BLaER1 (cell line): ENCODE data around the gene PCDHB11.
A peak's percentile ranks its signal among the peaks of the same experiment; 100 is the strongest.
"Not testable (repeated sequence)": the region's sequence is repeated elsewhere in the genome, so short reads cannot be mapped to it uniquely, and the experiment has no call there.

Experiments used
- H3K27ac ChIP-seq: shearing (Covaris generic); formaldehyde crosslinking; 2 replicates; pipeline ENCODE4 v1.8.1; 2022
- H3K27me3 ChIP-seq: shearing (Covaris generic); formaldehyde crosslinking; 2 replicates; pipeline ENCODE4 v1.8.1; 2022
- H3K36me3 ChIP-seq: shearing (Covaris generic); formaldehyde crosslinking; 2 replicates; pipeline ENCODE4 v1.8.1; 2022
- H3K4me1 ChIP-seq: shearing (Covaris generic); formaldehyde crosslinking; 2 replicates; pipeline ENCODE4 v1.8.1; 2022
- H3K4me2 ChIP-seq: shearing (Covaris generic); formaldehyde crosslinking; 2 replicates; pipeline ENCODE4 v1.8.1; 2022
- H3K4me3 ChIP-seq: shearing (Covaris generic); formaldehyde crosslinking; 2 replicates; pipeline ENCODE4 v1.8.1; 2022
- H3K9ac ChIP-seq: shearing (Covaris generic); formaldehyde crosslinking; 2 replicates; pipeline ENCODE4 v1.8.1; 2022
- H3K9me3 ChIP-seq: shearing (Covaris generic); formaldehyde crosslinking; 2 replicates; pipeline ENCODE4 v1.8.1; 2022
- H4K20me1 ChIP-seq: shearing (Covaris generic); formaldehyde crosslinking; 2 replicates; pipeline ENCODE4 v1.8.1; 2022
- Cebpa-rat ChIP-seq: shearing (Covaris generic); IDR thresholded peaks from 2 replicates; pipeline ENCODE4 v1.8.1; 2022

The PCDHB11 gene

DNA sequence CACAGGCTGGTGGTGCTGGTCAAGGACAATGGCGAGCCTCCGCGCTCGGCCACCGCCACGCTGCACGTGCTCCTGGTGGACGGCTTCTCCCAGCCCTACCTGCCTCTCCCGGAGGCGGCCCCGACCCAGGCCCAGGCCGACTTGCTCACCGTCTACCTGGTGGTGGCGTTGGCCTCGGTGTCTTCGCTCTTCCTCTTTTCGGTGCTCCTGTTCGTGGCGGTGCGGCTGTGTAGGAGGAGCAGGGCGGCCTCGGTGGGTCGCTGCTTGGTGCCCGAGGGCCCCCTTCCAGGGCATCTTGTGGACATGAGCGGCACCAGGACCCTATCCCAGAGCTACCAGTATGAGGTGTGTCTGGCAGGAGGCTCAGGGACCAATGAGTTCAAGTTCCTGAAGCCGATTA is 16.6 kb downstream of the PCDHB11 start:
- H3K4me1 ChIP-seq, H3K36me3 ChIP-seq, H3K27ac ChIP-seq, H3K27me3 ChIP-seq, H3K4me3 ChIP-seq, H3K4me2 ChIP-seq, H4K20me1 ChIP-seq, H3K9ac ChIP-seq: not testable (repeated sequence)
- peaks cover 31% of the 10 kb centered on the region for H3K9me3 ChIP-seq

DNA sequence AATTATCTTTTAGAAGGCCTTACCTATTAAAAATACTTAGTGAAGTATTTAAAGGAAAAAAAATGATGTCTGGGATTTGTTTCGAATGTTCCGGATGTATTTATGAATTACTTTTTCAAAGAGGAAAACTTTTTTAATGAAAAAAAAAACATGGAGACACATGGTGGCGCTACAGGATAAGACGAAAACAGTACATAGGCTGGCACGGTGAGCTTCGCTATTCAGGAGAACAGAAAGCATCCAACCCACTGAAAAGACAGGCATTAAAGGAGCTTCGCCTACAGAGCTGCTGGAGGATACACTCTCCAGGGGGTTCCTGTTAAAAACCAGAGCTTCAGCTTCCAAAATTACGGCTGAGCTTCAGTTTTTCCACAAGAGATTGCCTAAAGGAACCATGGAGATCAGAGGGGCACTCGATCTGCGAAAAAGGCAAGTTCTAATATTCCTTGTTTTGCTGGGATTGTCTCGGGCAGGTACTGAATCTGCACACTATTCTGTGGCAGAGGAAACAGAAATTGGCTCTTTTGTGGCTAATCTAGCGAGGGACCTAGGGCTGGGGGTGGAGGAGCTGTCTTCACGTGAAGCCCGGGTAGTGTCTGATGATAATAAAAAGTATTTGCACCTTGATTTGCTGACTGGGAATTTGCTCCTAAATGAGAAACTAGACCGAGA is 23.8 kb downstream of the PCDHB11 start, which contains the start of gene PCDHB14:
TSS of gene PCDHB14 (plus strand) at position 232 of the 672 bp plus-strand sequence. CDS start at position 395, 163 bp downstream.
- Histone ChIP-seq H3K4me2 (peak within 1 kb of the TSS; percentile 75), H3K36me3 (0 out of 2 replicates have a peak, but pooled peaks cover 6% of the 10 kb centered on the region), H3K9ac (peak within 1 kb of the TSS; percentile 66), H4K20me1 (no peaks in the 10 kb centered on the region), H3K27ac (no peak within 1 kb of the TSS; the same call in 1 of the 2 replicates), H3K4me3 (peak within 1 kb of the TSS; percentile 60), H3K4me1 (peaks cover 8% of the 10 kb centered on the region; the same call in 1 of the 2 replicates), H3K9me3 (peaks cover 42% of the 10 kb centered on the region), H3K27me3 (no peaks in the 10 kb centered on the region)
- TF ChIP-seq Cebpa-rat: no peak

GRCh38 chr5:141224844-141225243 is 25.4 kb downstream of the PCDHB11 start:
- H3K9me3 ChIP-seq: peaks cover 32% of the 10 kb centered on the region
- not testable (repeated sequence) for H3K27ac ChIP-seq, H3K36me3 ChIP-seq, H3K4me3 ChIP-seq, H4K20me1 ChIP-seq, H3K4me2 ChIP-seq, H3K4me1 ChIP-seq, H3K9ac ChIP-seq, H3K27me3 ChIP-seq

DNA sequence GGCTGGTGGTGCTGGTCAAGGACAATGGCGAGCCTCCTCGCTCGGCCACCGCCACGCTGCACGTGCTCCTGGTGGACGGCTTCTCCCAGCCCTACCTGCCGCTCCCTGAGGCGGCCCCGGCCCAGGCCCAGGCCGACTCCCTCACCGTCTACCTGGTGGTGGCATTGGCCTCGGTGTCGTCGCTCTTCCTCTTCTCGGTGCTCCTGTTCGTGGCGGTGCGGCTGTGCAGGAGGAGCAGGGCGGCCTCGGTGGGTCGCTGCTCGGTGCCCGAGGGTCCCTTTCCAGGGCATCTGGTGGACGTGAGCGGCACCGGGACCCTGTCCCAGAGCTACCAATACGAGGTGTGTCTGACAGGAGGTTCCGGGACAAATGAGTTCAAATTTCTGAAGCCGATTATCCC is 26.0 kb downstream of the PCDHB11 start:
- H3K4me1 ChIP-seq, H3K9ac ChIP-seq, H3K27ac ChIP-seq, H4K20me1 ChIP-seq, H3K36me3 ChIP-seq, H3K4me2 ChIP-seq, H3K4me3 ChIP-seq, H3K27me3 ChIP-seq: not testable (repeated sequence)
- peaks cover 36% of the 10 kb centered on the region for H3K9me3 ChIP-seq

DNA sequence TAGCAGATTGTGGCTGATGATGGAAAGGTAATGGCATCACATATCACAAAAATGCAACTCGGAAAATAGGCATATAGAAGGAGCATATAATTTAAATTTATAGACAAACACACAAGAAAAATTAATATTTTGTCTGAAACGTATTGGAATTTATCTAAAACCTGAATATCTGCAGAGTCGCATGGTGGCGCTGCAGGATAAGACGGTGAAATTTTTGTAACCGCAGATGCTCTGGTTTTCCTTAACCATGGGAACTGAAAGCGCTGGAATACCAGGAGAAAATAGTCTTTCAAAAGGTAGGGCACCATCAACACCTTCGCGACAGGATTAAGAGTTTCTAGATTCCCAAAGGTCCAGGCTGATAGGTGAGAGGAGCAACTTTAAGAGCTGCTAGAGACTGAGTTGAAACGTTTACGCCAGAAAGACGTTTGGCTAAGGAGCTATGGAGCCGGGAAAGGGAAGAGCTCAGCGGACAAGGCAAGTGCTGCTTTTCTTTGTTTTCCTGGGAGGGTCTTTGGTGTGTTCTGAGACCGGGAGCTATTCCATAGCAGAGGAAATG is 34.8 kb downstream of the PCDHB11 start:
- no peaks in the 10 kb centered on the region for H3K36me3 ChIP-seq
- no peak overlapping the region for H3K9ac ChIP-seq
- H3K4me2 ChIP-seq: no peak overlapping the region
- no peaks in the 10 kb centered on the region for H4K20me1 ChIP-seq
- H3K27me3 ChIP-seq: no peaks in the 10 kb centered on the region
- no peak for TF ChIP-seq Cebpa-rat
- H3K4me3 ChIP-seq: no peak overlapping the region
- no peak overlapping the region for H3K27ac ChIP-seq
- no peaks in the 10 kb centered on the region for H3K4me1 ChIP-seq
- H3K9me3 ChIP-seq: peaks cover 75% of the 10 kb centered on the region

GRCh38 chr5:141235922-141236321 is 36.5 kb downstream of the PCDHB11 start:
- not testable (repeated sequence) for H3K9ac ChIP-seq, H3K4me3 ChIP-seq, H3K27me3 ChIP-seq, H4K20me1 ChIP-seq, H3K27ac ChIP-seq, H3K4me1 ChIP-seq, H3K4me2 ChIP-seq, H3K36me3 ChIP-seq
- H3K9me3 ChIP-seq: peaks cover 83% of the 10 kb centered on the region

- Histone ChIP-seq H3K36me3 (no peaks in the 10 kb centered on the region), H4K20me1 (no peaks in the 10 kb centered on the region), H3K9ac (no peak overlapping the region), H3K27me3 (no peaks in the 10 kb centered on the region), H3K4me1 (no peaks in the 10 kb centered on the region), H3K4me2 (no peak overlapping the region), H3K27ac (no peak overlapping the region), H3K9me3 (peaks cover 87% of the 10 kb centered on the region), H3K4me3 (no peak overlapping the region)
- no peak for TF ChIP-seq Cebpa-rat
Observed at GRCh38 chr5:141236516-141237313, 37.3 kb downstream of the PCDHB11 start.

GRCh38 chr5:141241496-141241895 is 42.1 kb downstream of the PCDHB11 start:
- peaks cover 83% of the 10 kb centered on the region for H3K9me3 ChIP-seq
- no peaks in the 10 kb centered on the region for H3K27me3 ChIP-seq
- H3K27ac ChIP-seq: no peak overlapping the region
- no peaks in the 10 kb centered on the region for H4K20me1 ChIP-seq
- H3K4me2 ChIP-seq: no peak overlapping the region
- 0 out of 2 replicates have a peak overlapping the region, but pooled peaks have one; percentile 23 for H3K4me3 ChIP-seq
- H3K4me1 ChIP-seq: no peaks in the 10 kb centered on the region
- no peaks in the 10 kb centered on the region for H3K36me3 ChIP-seq
- no peak overlapping the region for H3K9ac ChIP-seq
- TF ChIP-seq Cebpa-rat: no peak

DNA sequence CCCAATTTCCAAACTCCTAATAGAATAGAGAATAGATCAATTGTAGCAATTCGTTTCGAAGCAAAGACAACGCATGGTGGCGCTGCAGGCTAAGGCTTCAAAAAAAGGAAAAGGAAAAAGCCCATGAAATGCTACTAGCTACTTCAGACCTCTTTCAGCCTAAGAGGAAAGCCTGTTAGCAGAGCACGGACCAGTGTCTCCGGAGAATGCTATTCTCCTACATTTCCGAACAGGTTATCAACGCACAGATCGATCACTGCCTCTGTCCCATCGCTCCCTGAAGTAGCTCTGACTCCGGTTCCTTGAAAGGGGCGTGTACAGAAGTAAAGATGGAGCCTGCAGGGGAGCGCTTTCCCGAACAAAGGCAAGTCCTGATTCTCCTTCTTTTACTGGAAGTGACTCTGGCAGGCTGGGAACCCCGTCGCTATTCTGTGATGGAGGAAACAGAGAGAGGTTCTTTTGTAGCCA is 45.9 kb downstream of the PCDHB11 start, which contains the start of gene PCDHB15:
TSS of gene PCDHB15 (plus strand) at position 146 of the 468 bp plus-strand sequence. CDS start at position 330, 184 bp downstream.
- H3K36me3 ChIP-seq: peaks cover 4% of the 10 kb centered on the region; the same call in 1 of the 2 replicates
- no peaks in the 10 kb centered on the region for H4K20me1 ChIP-seq
- no peaks in the 10 kb centered on the region for H3K4me1 ChIP-seq
- H3K9me3 ChIP-seq: peaks cover 87% of the 10 kb centered on the region
- H3K4me2 ChIP-seq: no peak within 1 kb of the TSS
- TF ChIP-seq Cebpa-rat: no peak
- no peak within 1 kb of the TSS for H3K27ac ChIP-seq
- no peak within 1 kb of the TSS for H3K9ac ChIP-seq
- H3K27me3 ChIP-seq: no peaks in the 10 kb centered on the region
- no peak within 1 kb of the TSS for H3K4me3 ChIP-seq

DNA sequence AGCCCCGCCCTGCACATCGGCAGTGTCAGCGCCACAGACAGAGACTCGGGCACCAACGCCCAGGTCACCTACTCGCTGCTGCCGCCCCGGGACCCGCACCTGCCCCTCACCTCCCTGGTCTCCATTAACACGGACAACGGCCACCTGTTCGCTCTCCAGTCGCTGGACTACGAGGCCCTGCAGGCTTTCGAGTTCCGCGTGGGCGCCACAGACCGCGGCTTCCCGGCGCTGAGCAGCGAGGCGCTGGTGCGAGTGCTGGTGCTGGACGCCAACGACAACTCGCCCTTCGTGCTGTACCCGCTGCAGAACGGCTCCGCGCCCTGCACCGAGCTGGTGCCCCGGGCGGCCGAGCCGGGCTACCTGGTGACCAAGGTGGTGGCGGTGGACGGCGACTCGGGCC is 47.5 kb downstream of the PCDHB11 start:
- H3K36me3 ChIP-seq, H4K20me1 ChIP-seq, H3K9ac ChIP-seq, H3K4me2 ChIP-seq, H3K27ac ChIP-seq, H3K27me3 ChIP-seq, H3K4me1 ChIP-seq, H3K4me3 ChIP-seq: not testable (repeated sequence)
- H3K9me3 ChIP-seq: peaks cover 87% of the 10 kb centered on the region

DNA sequence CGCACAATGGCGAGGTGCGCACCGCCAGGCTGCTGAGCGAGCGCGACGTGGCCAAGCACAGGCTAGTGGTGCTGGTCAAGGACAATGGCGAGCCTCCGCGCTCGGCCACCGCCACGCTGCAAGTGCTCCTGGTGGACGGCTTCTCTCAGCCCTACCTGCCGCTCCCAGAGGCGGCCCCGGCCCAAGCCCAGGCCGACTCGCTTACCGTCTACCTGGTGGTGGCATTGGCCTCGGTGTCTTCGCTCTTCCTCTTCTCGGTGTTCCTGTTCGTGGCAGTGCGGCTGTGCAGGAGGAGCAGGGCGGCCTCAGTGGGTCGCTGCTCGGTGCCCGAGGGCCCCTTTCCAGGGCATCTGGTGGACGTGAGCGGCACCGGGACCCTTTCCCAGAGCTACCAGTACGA is 48.0 kb downstream of the PCDHB11 start:
- not testable (repeated sequence) for H3K4me1 ChIP-seq, H3K4me3 ChIP-seq, H3K36me3 ChIP-seq, H4K20me1 ChIP-seq, H3K4me2 ChIP-seq, H3K27ac ChIP-seq, H3K9ac ChIP-seq, H3K27me3 ChIP-seq
- peaks cover 86% of the 10 kb centered on the region for H3K9me3 ChIP-seq
